GM18907 (cell line): ENCODE results near the gene PLCB1.

Source experiments
- ATAC-seq: cut with Tn5 transposase; IDR thresholded peaks from one replicate; pipeline ENCODE4 v1.9.1; 2021; ENCODE audit warnings: mild to moderate bottlenecking, moderate library complexity; ENCODE audit not compliant: unreplicated experiment

Gene PLCB1

GRCh38 chr20:8242066-8242465 lies 110.0 kb downstream of the PLCB1 start:
- no peak for ATAC-seq

- ATAC-seq: no peak
Measured at GRCh38 chr20:8242827-8243724, 111.0 kb downstream of the PLCB1 start.

DNA sequence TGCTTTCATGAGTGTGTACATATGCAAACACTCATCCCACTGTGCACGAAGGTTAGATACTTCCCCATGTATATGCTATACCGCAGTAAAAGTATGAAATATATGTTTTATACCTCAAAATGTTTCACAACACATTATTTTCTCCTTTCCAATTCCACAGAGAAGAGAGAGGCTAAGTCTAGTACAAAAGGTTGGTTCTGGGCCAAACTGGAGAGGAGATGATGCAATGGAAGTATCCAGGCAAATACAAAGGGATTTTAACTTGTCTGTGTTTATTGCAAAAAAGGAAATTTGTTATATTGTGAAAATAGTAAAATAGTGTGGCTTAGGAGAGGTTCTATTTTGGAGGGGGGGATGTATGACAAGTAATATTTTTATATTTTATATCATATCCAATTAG lies 112.6 kb downstream of the PLCB1 start:
- no peak for ATAC-seq

DNA sequence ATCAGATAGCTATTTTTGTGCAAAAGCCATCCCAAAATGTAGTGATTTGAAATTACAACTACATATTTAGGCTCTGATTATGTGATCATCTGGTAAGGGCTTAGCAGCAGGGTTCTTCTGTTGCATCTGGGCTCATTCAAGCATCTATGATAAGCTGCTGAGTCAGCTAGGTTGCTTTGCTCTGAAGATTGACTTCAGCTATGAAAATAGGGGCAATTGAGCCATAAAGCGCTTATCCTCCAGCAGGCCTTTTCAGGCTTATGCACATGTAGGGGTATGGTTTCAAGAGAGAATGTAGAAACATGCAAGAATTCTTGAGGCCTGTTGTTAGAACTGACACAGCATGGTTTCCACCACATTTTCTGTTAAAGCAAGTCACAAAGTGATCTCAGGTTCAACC lies 114.1 kb downstream of the PLCB1 start:
- ATAC-seq: no peak

DNA sequence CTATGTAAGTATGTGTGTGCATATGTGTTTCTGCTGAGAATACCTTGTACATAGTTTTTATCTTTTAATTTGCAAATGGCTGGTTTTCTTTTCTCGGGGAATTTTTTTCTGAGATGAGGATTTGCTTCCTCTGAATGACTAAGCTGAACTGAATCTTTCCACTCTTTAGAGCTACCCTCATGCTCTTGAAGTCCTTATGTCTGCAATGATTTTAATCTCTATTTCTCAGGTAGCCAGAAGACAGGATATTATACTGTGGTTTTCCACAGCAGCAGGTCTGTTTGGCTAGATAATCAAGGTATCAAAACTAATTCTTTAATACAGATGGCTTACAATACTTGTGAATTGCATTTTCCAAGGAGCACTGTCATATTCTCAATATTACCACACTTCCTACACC lies 114.7 kb downstream of the PLCB1 start:
- no peak for ATAC-seq

- ATAC-seq: no peak
Measured at GRCh38 chr20:8248051-8248450, 116.0 kb downstream of the PLCB1 start.

DNA sequence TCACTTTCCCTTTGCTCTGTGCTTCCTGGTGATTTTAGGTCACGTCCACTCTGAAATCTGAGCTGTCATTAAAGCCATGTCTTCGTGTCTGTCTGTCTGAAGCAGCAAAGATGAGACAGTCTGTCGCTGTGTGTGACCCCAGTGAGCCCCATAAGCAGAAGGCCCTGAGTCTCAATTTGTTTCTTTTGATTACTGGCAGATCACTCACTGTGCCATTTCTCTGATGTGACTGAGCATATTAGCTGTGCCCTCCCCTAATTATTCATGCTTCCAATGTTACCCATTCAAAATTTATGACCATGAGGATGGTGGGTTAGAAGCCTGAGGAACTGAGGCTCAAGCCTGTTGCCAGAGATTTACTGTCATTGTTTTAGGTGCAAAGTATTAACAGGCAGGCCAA lies 117.6 kb downstream of the PLCB1 start:
- ATAC-seq: no peak

GRCh38 chr20:8250539-8251200 lies 118.6 kb downstream of the PLCB1 start:
- no peak for ATAC-seq

DNA sequence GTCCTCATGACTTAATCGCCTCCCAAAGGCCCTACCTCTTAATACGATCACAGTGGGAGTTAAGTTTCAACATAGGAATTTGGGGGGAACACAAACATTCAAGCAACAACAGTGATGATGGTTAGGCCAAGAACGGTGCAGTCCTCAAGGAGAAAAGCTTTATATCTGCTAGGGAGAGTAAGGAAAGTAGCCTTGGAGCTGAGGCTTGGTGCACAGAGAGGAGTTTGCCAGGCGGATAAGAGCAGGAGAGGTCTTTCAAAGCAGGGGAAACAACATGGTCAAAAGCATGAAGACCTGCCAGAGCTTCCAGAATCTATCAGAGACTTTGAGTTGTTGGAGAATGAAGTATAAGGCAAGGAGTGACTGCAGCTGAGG lies 119.1 kb downstream of the PLCB1 start:
- ATAC-seq: no peak

GRCh38 chr20:8254911-8255582 lies 123.0 kb downstream of the PLCB1 start:
- no peak for ATAC-seq

GRCh38 chr20:8255945-8256632 lies 124.0 kb downstream of the PLCB1 start:
- no peak for ATAC-seq

GRCh38 chr20:8260837-8261251 lies 128.8 kb downstream of the PLCB1 start:
- ATAC-seq: no peak

GRCh38 chr20:8262721-8263120 lies 130.7 kb downstream of the PLCB1 start:
- no peak for ATAC-seq

- no peak for ATAC-seq
Measured at GRCh38 chr20:8265588-8265987, 133.5 kb downstream of the PLCB1 start.

DNA sequence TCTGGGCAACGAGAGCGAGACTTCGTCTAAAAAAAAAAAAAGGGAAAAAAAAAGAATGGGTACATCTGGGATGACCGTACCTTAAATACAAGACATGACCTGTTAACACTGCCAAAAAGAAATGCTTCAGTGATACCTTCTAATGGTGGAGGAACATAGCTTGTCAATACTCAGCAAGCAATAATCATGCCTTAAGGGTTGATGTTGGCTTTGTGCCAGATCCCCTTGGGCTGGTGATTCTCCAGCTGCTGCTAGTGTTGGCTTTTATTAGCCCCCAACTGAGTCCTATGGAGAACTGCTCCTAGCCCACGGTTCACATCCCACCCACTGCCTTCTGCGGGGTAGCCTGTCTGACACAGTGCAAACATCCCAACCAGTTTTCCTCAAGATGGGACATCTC lies 134.9 kb downstream of the PLCB1 start:
- no peak for ATAC-seq

- ATAC-seq: no peak
Measured at GRCh38 chr20:8271727-8272126, 139.7 kb downstream of the PLCB1 start.

DNA sequence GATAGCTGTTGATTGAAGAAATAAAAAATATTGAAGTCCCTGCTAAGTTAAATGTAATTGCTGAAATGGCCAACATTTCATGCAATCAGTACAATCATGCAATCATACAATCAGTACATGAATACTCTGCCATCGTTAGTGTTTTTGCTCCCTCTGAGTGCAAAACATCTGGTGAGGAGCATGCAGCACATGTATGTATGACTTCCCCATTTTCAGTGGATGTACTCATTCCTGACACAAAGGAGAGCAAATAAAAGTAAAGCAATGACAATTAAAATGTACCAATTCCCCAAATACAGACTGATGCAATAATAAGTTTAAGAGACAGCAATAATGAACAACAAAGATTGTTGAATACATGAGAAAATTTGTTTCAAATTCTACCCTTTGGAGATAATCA lies 140.7 kb downstream of the PLCB1 start:
- no peak for ATAC-seq

DNA sequence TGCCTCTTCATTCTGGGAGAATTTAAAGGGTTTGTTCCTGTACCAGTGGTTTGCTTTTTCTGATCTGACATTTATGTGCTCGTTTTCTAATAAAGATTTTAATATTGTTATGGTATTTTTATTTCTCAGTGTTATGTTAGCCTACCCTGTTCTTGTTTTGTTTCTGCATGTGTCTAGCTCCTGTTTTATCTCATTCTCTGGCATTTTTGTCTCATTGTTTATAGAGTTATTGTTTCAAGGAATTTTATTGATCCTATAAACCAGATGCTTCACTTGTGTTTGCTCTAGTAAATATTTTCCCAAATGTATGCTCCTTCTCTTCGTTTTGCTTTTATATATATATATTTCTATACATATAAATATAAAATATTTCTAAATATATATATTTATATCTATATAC lies 152.8 kb downstream of the PLCB1 start:
- ATAC-seq: no peak

GRCh38 chr20:8287340-8287739 lies 155.3 kb downstream of the PLCB1 start:
- no peak for ATAC-seq

DNA sequence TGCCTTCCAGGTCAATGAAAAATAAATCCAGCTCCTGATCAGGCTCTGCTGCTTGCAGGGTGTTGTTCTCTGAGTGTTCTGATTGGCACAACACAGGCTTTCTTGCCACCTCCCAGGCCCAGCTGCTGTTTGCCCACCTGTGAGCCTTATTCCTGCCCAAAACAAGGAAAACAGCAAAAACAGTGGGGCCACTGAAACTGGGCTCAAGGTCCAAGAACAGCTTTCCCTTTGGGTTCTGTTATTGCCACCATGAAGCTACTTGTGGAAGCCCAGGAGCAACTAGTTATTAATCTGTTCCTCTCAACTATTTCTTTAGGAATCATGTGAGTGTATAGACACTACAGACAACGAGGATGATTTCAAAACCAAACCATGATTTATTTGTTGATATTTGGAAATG lies 159.1 kb downstream of the PLCB1 start:
- no peak for ATAC-seq

DNA sequence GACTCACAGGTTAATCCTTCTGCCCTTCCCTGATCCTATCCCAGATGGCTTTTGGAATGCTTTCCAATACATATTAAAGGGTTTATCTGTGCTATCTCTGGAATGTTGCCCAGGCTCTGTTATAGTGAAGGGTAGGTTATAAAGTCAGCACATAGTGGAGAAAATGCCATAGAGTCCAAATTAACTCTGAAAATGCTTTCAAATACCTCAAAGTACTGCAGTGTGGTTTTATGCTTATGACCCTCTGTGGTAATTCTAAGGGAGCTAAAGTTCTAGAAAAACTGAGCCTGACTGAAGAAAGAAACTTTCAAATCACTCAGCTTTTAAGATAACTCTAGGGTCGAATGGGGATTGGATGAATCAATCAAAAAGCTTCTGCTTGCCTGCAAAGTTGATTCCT lies 159.8 kb downstream of the PLCB1 start:
- no peak for ATAC-seq
